Activated CD4-positive, alpha-beta memory T cell treated with anti-CD3 and anti-CD28 coated beads for 36 hours (primary cell): ENCODE measurements around the gene PMM2. TPM values are rescaled to one million over a fixed set of nuclear protein-coding genes. Genes with fewer than 3 reads are reported as not detected.
A peak's percentile ranks its signal among the peaks of the same experiment; 100 is the strongest.

Experiments used
- CTCF ChIA-PET: fragments of 350-600 bp; sonication (Branson Sonifier 250); formaldehyde crosslinking; loops from one replicate; lab custom pipeline; 2021; ENCODE audit warnings: antibody characterized with exemption, inconsistent platforms; lab: Charles Lee
- POLR2A ChIA-PET: fragments of 350-600 bp; sonication (Branson Sonifier 250); formaldehyde crosslinking; loops from one replicate; lab custom pipeline; 2021; ENCODE audit warnings: antibody characterized with exemption; lab: Charles Lee
- DNase-seq: peaks from one replicate; pipeline ENCODE4 v3.0.0-alpha.2; 2020
- H3K27ac Mint-ChIP-seq: one replicate; pipeline ENCODE4 v1.8.0; 2021; ENCODE audit warnings: mixed read lengths
- H3K27me3 Mint-ChIP-seq: one replicate; pipeline ENCODE4 v1.8.0; 2021; ENCODE audit warnings: mixed read lengths
- H3K36me3 Mint-ChIP-seq: one replicate; pipeline ENCODE4 v1.8.0; 2021; ENCODE audit warnings: mixed read lengths
- H3K4me1 Mint-ChIP-seq: one replicate; pipeline ENCODE4 v1.8.0; 2021; ENCODE audit warnings: low read depth, mixed read lengths
- H3K4me3 Mint-ChIP-seq: one replicate; pipeline ENCODE4 v1.8.0; 2021; ENCODE audit warnings: mild to moderate bottlenecking, mixed read lengths
- H3K9me3 Mint-ChIP-seq: one replicate; pipeline ENCODE4 v1.8.0; 2021; ENCODE audit warnings: mixed read lengths
- intact Hi-C: fragments of 100-400 bp; cut with micrococcal nuclease; formaldehyde crosslinking; loops from one replicate; pipeline ENCODE4 v1.15.1; 2023
- total RNA-seq, 2 experiments: library from RNA; stranded (reverse); gene quantifications; one replicate each; pipeline ENCODE4 v1.2.3, GENCODE V29; 2021

The PMM2 gene
- total RNA-seq, 2 experiments from 2014 or later: 34.0 to 36.0 TPM

- CTCF ChIA-PET: interaction anchor here (0.9 kb wide), 1 partner anchor 49 kb away, joined by 3 read pairs; no protein-coding TSS in a partner anchor
- peaks cover 32% of the 10 kb centered on the region for H3K4me1 Mint-ChIP-seq
- peaks cover 22% of the 10 kb centered on the region for H3K36me3 Mint-ChIP-seq
- peaks cover 3% of the 10 kb centered on the region for H3K27me3 Mint-ChIP-seq
- intact Hi-C loops: no loop called here
- H3K27ac Mint-ChIP-seq: no peak overlapping the region
- POLR2A ChIA-PET: interaction anchor here (0.5 kb wide), 1 partner anchor 70 kb away, joined by 3 read pairs; no protein-coding TSS in a partner anchor
- no peak for DNase-seq
- no peaks in the 10 kb centered on the region for H3K9me3 Mint-ChIP-seq
- H3K4me3 Mint-ChIP-seq: no peak overlapping the region
Measured at GRCh38 chr16:8887431-8887765, 89.8 kb downstream of the PMM2 start.

- H3K36me3 Mint-ChIP-seq: peaks cover 24% of the 10 kb centered on the region
- no peak overlapping the region for H3K27ac Mint-ChIP-seq
Measured at GRCh38 chr16:8887952-8888560, 90.4 kb downstream of the PMM2 start.

GRCh38 chr16:8888951-8889892 is 91.6 kb downstream of the PMM2 start:
- Mint-ChIP-seq H3K27ac (no peak overlapping the region), H3K36me3 (peaks cover 31% of the 10 kb centered on the region), H3K9me3 (no peaks in the 10 kb centered on the region), H3K27me3 (peaks cover 3% of the 10 kb centered on the region), H3K4me1 (peaks cover 39% of the 10 kb centered on the region), H3K4me3 (no peak overlapping the region)
- DNase-seq: no peak
- intact Hi-C loops: no loop called here
- POLR2A ChIA-PET: interaction anchor here (0.6 to 1.0 kb wide), 2 partner anchors 20 to 49 kb away, joined by 3 read pairs; partner anchors contain the start of gene CARHSP1
- CTCF ChIA-PET: interaction anchor here (6.2 to 8.3 kb wide), 2 partner anchors 9 to 47 kb away, joined by 39 to 51 read pairs; partner anchors contain the start of gene LITAFD

More at GRCh38 chr16:8887952-8888560, 90.4 kb downstream of the PMM2 start:
- peaks cover 35% of the 10 kb centered on the region for H3K4me1 Mint-ChIP-seq
- ChIA-PET CTCF (interaction anchor here (0.9 to 8.3 kb wide), 3 partner anchors 7 to 48 kb away, joined by 3 to 51 read pairs (median 39); partner anchors contain the start of gene LITAFD), POLR2A (no interaction called here)
- H3K9me3 Mint-ChIP-seq: no peaks in the 10 kb centered on the region
- DNase-seq: no peak
- intact Hi-C loops: no loop called here
- H3K4me3 Mint-ChIP-seq: no peak overlapping the region
- peaks cover 3% of the 10 kb centered on the region for H3K27me3 Mint-ChIP-seq

- peak overlapping the region; percentile 97 for H3K27ac Mint-ChIP-seq
- H3K36me3 Mint-ChIP-seq: peaks cover 38% of the 10 kb centered on the region
- peaks cover 2% of the 10 kb centered on the region for H3K27me3 Mint-ChIP-seq
- ChIA-PET CTCF (interaction anchor here (0.9 to 8.3 kb wide), 4 partner anchors 9 to 118 kb away, joined by 3 to 51 read pairs (median 21); partner anchors contain the start of gene LITAFD), POLR2A (interaction anchor here (1.0 kb wide), 1 partner anchor 21 kb away, joined by 3 read pairs; the partner anchor contains the start of gene CARHSP1)
- DNase-seq: no peak
- intact Hi-C loops: loop anchor here (2.0 kb wide), 1 partner anchor 31 kb away; no protein-coding TSS in a partner anchor
- H3K9me3 Mint-ChIP-seq: no peaks in the 10 kb centered on the region
- peaks cover 39% of the 10 kb centered on the region for H3K4me1 Mint-ChIP-seq
- H3K4me3 Mint-ChIP-seq: no peak overlapping the region
Measured at GRCh38 chr16:8889893-8890548, 92.4 kb downstream of the PMM2 start.

- Mint-ChIP-seq H3K4me1 (peaks cover 35% of the 10 kb centered on the region), H3K27ac (peak overlapping the region; percentile 97), H3K27me3 (no peaks in the 10 kb centered on the region), H3K9me3 (no peaks in the 10 kb centered on the region), H3K4me3 (no peak overlapping the region), H3K36me3 (peaks cover 44% of the 10 kb centered on the region)
- POLR2A ChIA-PET: interaction anchor here (0.9 to 2.3 kb wide), 4 partner anchors 17 to 37 kb away, joined by 4 to 15 read pairs (median 5); partner anchors contain the start of gene CARHSP1
- DNase-seq: no peak
- intact Hi-C loops: loop anchor here (2.0 kb wide), 1 partner anchor 30 kb away; no protein-coding TSS in a partner anchor
- CTCF ChIA-PET: interaction anchor here (0.9 to 8.3 kb wide), 4 partner anchors 10 to 118 kb away, joined by 3 to 51 read pairs (median 21); partner anchors contain the start of gene LITAFD
Measured at GRCh38 chr16:8890549-8890921, 92.9 kb downstream of the PMM2 start.

GRCh38 chr16:8892101-8892575 is 94.5 kb downstream of the PMM2 start:
- Mint-ChIP-seq H3K4me3 (peak overlapping the region; percentile 58), H3K36me3 (peaks cover 50% of the 10 kb centered on the region)
- DNase-seq: peak; percentile 54

GRCh38 chr16:8893426-8893825 is 95.8 kb downstream of the PMM2 start:
- H3K9me3 Mint-ChIP-seq: no peaks in the 10 kb centered on the region
- H3K4me3 Mint-ChIP-seq: no peak overlapping the region
- peak overlapping the region; percentile 97 for H3K27ac Mint-ChIP-seq
- intact Hi-C loops: no loop called here
- no peaks in the 10 kb centered on the region for H3K27me3 Mint-ChIP-seq
- peaks cover 53% of the 10 kb centered on the region for H3K36me3 Mint-ChIP-seq
- CTCF ChIA-PET: interaction anchor here (1.2 to 8.3 kb wide), 4 partner anchors 13 to 245 kb away, joined by 3 to 51 read pairs (median 21); partner anchors contain the start of gene LITAFD
- DNase-seq: no peak
- H3K4me1 Mint-ChIP-seq: peaks cover 26% of the 10 kb centered on the region
- POLR2A ChIA-PET: no interaction called here

More at GRCh38 chr16:8892101-8892575, 94.5 kb downstream of the PMM2 start:
- CTCF ChIA-PET: interaction anchor here (0.6 to 8.3 kb wide), 5 partner anchors 11 to 234 kb away, joined by 3 to 51 read pairs (median 5); partner anchors contain the start of gene LITAFD
- intact Hi-C loops: loop anchor here (1.0 kb wide), 1 partner anchor 36 kb away; no protein-coding TSS in a partner anchor
- Mint-ChIP-seq H3K4me1 (peaks cover 26% of the 10 kb centered on the region), H3K27ac (peak overlapping the region; percentile 97), H3K27me3 (no peaks in the 10 kb centered on the region), H3K9me3 (no peaks in the 10 kb centered on the region)
- POLR2A ChIA-PET: interaction anchor here (0.8 to 2.3 kb wide), 6 partner anchors 24 to 199 kb away, joined by 3 to 15 read pairs (median 4); partner anchors contain the start of gene CARHSP1

GRCh38 chr16:8893976-8894690 is 96.5 kb downstream of the PMM2 start:
- intact Hi-C loops: no loop called here
- H3K4me1 Mint-ChIP-seq: peaks cover 26% of the 10 kb centered on the region
- H3K4me3 Mint-ChIP-seq: no peak overlapping the region
- DNase-seq: no peak
- H3K9me3 Mint-ChIP-seq: no peaks in the 10 kb centered on the region
- ChIA-PET CTCF (interaction anchor here (1.2 to 8.3 kb wide), 4 partner anchors 13 to 245 kb away, joined by 3 to 51 read pairs (median 21); partner anchors contain the start of gene LITAFD), POLR2A (no interaction called here)
- H3K36me3 Mint-ChIP-seq: peaks cover 57% of the 10 kb centered on the region
- H3K27ac Mint-ChIP-seq: peak overlapping the region; percentile 6
- H3K27me3 Mint-ChIP-seq: no peaks in the 10 kb centered on the region

GRCh38 chr16:8894736-8895334 is 97.2 kb downstream of the PMM2 start:
- DNase-seq: no peak
- Mint-ChIP-seq H3K4me3 (no peak overlapping the region), H3K27ac (peak overlapping the region; percentile 6), H3K9me3 (no peaks in the 10 kb centered on the region), H3K4me1 (peaks cover 26% of the 10 kb centered on the region), H3K36me3 (peaks cover 63% of the 10 kb centered on the region), H3K27me3 (no peaks in the 10 kb centered on the region)
- intact Hi-C loops: no loop called here
- ChIA-PET POLR2A (no interaction called here), CTCF (interaction anchor here (1.2 to 8.3 kb wide), 2 partner anchors 41 to 114 kb away, joined by 3 to 51 read pairs; no protein-coding TSS in a partner anchor)
